Colonic mucosa (tissue), 4 donors: Measurements from ENCODE around the gene GINS1. TPM values are rescaled to one million over a fixed set of nuclear protein-coding genes. Genes with fewer than 3 reads are reported as not detected.

Experiments
- DNase-seq: peaks from one replicate; pipeline ENCODE4 v3.0.0-alpha.2; 2020
- H3K27ac ChIP-seq: fragments of 200-600 bp; one replicate; pipeline ENCODE4 v1.8.0; 2021
- H3K27me3 ChIP-seq: fragments of 200-600 bp; one replicate; pipeline ENCODE4 v1.8.0; 2021
- H3K36me3 ChIP-seq: fragments of 200-600 bp; one replicate; pipeline ENCODE4 v1.8.0; 2021
- H3K4me1 ChIP-seq: fragments of 200-600 bp; one replicate; pipeline ENCODE4 v1.8.0; 2021; ENCODE audit warnings: mild to moderate bottlenecking
- H3K4me3 ChIP-seq: fragments of 200-600 bp; one replicate; pipeline ENCODE4 v1.8.0; 2021
- H3K9ac ChIP-seq, 2 donors: one replicate each; pipeline ENCODE4 v1.7.0; 2013; ENCODE audit warnings: control low read depth in 2 of 2, low read depth in 2 of 2, low read length in 2 of 2
- H3K9me3 ChIP-seq: fragments of 200-600 bp; one replicate; pipeline ENCODE4 v1.8.0; 2021
- CTCF ChIP-seq: fragments of 200-600 bp; IDR thresholded peaks from one replicate; pipeline ENCODE4 v1.8.0; 2022; ENCODE audit warnings: antibody characterized with exemption, mild to moderate bottlenecking
- intact Hi-C: fragments of 100-400 bp; cut with DNase I; formaldehyde crosslinking; loops from one replicate; pipeline ENCODE4 v1.14.1; 2022
- total RNA-seq, 2 donors: library from RNA; stranded (reverse); fragmentation: NEBNext Ultra II Directional in 1 of 2; extraction: Animal tissue kit (Norgen Biotek cat#: 25700) in 1 of 2; gene quantifications; one replicate each; pipeline ENCODE4 v1.2.1, GENCODE V29; 2021
- donor health status: healthy.
- donor health status: DM: no; HTN: no; CAD: no.
- donor health status: DM: no; HTN: no; CAD: no.

The GINS1 gene
- total RNA-seq, 2 donors from 2014 or later, result 5.4 to 24.0 TPM

GRCh38 chr20:25494506-25495188 lies 87.2 kb downstream of the GINS1 start:
- H3K27ac ChIP-seq, result no peak overlapping the region
- no peaks in the 10 kb centered on the region for H3K36me3 ChIP-seq
- DNase-seq, result no peak

GRCh38 chr20:25495189-25495824 lies 87.8 kb downstream of the GINS1 start:
- no peaks in the 10 kb centered on the region for H3K4me1 ChIP-seq
- intact Hi-C loops, result no loop called here
- H3K4me3 ChIP-seq, result no peak overlapping the region
- no peak for DNase-seq
- H3K27ac ChIP-seq, result no peak overlapping the region
- no peaks in the 10 kb centered on the region for H3K27me3 ChIP-seq
- H3K36me3 ChIP-seq, result no peaks in the 10 kb centered on the region
- no peaks in the 10 kb centered on the region for H3K9me3 ChIP-seq
- no peak for TF ChIP-seq CTCF
- no peak overlapping the region for H3K9ac ChIP-seq

More at GRCh38 chr20:25494506-25495188, 87.2 kb downstream of the GINS1 start:
- Histone ChIP-seq H3K27me3 (no peaks in the 10 kb centered on the region), H3K4me1 (no peaks in the 10 kb centered on the region), H3K9me3 (no peaks in the 10 kb centered on the region), H3K9ac (no peak overlapping the region), H3K4me3 (no peak overlapping the region)
- TF ChIP-seq CTCF, result no peak
- intact Hi-C loops, result no loop called here

GRCh38 chr20:25496165-25496967 lies 88.9 kb downstream of the GINS1 start:
- no peak overlapping the region for H3K4me3 ChIP-seq
- H3K4me1 ChIP-seq, result no peaks in the 10 kb centered on the region
- no peak for DNase-seq
- intact Hi-C loops, result no loop called here
- TF ChIP-seq CTCF, result no peak
- H3K27me3 ChIP-seq, result no peaks in the 10 kb centered on the region
- no peak overlapping the region for H3K9ac ChIP-seq
- no peaks in the 10 kb centered on the region for H3K36me3 ChIP-seq
- H3K9me3 ChIP-seq, result no peaks in the 10 kb centered on the region
- no peak overlapping the region for H3K27ac ChIP-seq

GRCh38 chr20:25496968-25497401 lies 89.5 kb downstream of the GINS1 start:
- Histone ChIP-seq H3K4me3 (no peak overlapping the region), H3K27me3 (no peaks in the 10 kb centered on the region), H3K9ac (no peak overlapping the region), H3K27ac (no peak overlapping the region), H3K36me3 (no peaks in the 10 kb centered on the region), H3K9me3 (no peaks in the 10 kb centered on the region), H3K4me1 (no peaks in the 10 kb centered on the region)
- TF ChIP-seq CTCF, result no peak
- no peak for DNase-seq
- intact Hi-C loops, result no loop called here

- Histone ChIP-seq H3K4me1 (no peaks in the 10 kb centered on the region), H3K9me3 (no peaks in the 10 kb centered on the region), H3K27ac (no peak overlapping the region), H3K36me3 (no peaks in the 10 kb centered on the region), H3K9ac (no peak overlapping the region), H3K4me3 (no peak overlapping the region), H3K27me3 (no peaks in the 10 kb centered on the region)
- intact Hi-C loops, result no loop called here
- TF ChIP-seq CTCF, result no peak
- no peak for DNase-seq
Observed at GRCh38 chr20:25497586-25498279, 90.3 kb downstream of the GINS1 start.
